H9 (cell line): Measurements from ENCODE around the gene TRANK1. TPM values are rescaled to one million over a fixed set of nuclear protein-coding genes. Genes with fewer than 3 reads are reported as not detected.

Source experiments
- DNase-seq: peaks from one replicate; pipeline ENCODE4 v3.0.0-alpha.2; 2017
- H2AFZ ChIP-seq: one replicate; pipeline ENCODE4 v1.6.1; 2013; ENCODE audit warnings: mild to moderate bottlenecking, low read length, control low read depth, moderate library complexity
- H2AK5ac ChIP-seq: 2 replicates; pipeline ENCODE4 v1.6.1; 2013; ENCODE audit warnings: low read length, control low read depth, mixed read lengths; ENCODE audit not compliant: insufficient read length
- H2BK120ac ChIP-seq: one replicate; pipeline ENCODE4 v1.6.1; 2013; ENCODE audit warnings: low read depth, mild to moderate bottlenecking, low read length, control low read depth, inconsistent platforms; ENCODE audit not compliant: poor library complexity, severe bottlenecking
- H2BK12ac ChIP-seq: 2 replicates; pipeline ENCODE4 v1.6.1; 2013; ENCODE audit warnings: low read length, control low read depth, mixed read lengths, low read depth; ENCODE audit not compliant: insufficient read length
- H2BK15ac ChIP-seq: 2 replicates; pipeline ENCODE4 v1.6.1; 2013; ENCODE audit warnings: low read depth, low read length, control low read depth
- H2BK20ac ChIP-seq: one replicate; pipeline ENCODE4 v1.6.1; 2013; ENCODE audit warnings: low read depth, mild to moderate bottlenecking, low read length, control low read depth, inconsistent platforms; ENCODE audit not compliant: poor library complexity, severe bottlenecking
- H2BK5ac ChIP-seq: 2 replicates; pipeline ENCODE4 v1.6.1; 2013; ENCODE audit warnings: low read length, control low read depth, mixed read lengths; ENCODE audit not compliant: insufficient read length
- H3K14ac ChIP-seq: 2 replicates; pipeline ENCODE4 v1.6.1; 2013; ENCODE audit warnings: low read length, control low read depth; ENCODE audit not compliant: insufficient read depth
- H3K18ac ChIP-seq: 2 replicates; pipeline ENCODE4 v1.6.1; 2013; ENCODE audit warnings: low read depth, mild to moderate bottlenecking, mixed read lengths, low read length, control low read depth; ENCODE audit not compliant: insufficient read length
- H3K23ac ChIP-seq: 2 replicates; pipeline ENCODE4 v1.6.1; 2013; ENCODE audit warnings: low read length, control low read depth, mixed read lengths, low read depth; ENCODE audit not compliant: insufficient read length
- H3K23me2 ChIP-seq: 2 replicates; pipeline ENCODE4 v1.6.1; 2013; ENCODE audit warnings: low read depth, mild to moderate bottlenecking, mixed read lengths, low read length, control low read depth; ENCODE audit not compliant: insufficient read length, poor library complexity, severe bottlenecking
- H3K27ac ChIP-seq: 2 replicates; pipeline ENCODE4 v1.5.1; 2013; ENCODE audit warnings: low read length, control low read depth, mixed read lengths, low read depth; ENCODE audit not compliant: insufficient read length
- H3K27me3 ChIP-seq: 2 replicates; pipeline ENCODE4 v1.6.1; 2013; ENCODE audit warnings: low read length, control low read depth, inconsistent platforms; ENCODE audit not compliant: insufficient read depth
- H3K4ac ChIP-seq: 2 replicates; pipeline ENCODE4 v1.6.1; 2013; ENCODE audit warnings: low read depth, mild to moderate bottlenecking, control low read depth, inconsistent platforms, low read length, moderate library complexity
- H3K4me1 ChIP-seq: 2 replicates; pipeline ENCODE4 v1.6.1; 2013; ENCODE audit warnings: low read length, control low read depth, inconsistent platforms; ENCODE audit not compliant: insufficient read depth
- H3K4me2 ChIP-seq: 2 replicates; pipeline ENCODE4 v1.6.1; 2013; ENCODE audit warnings: low read length, control low read depth, mixed read lengths; ENCODE audit not compliant: insufficient read length, insufficient read depth
- H3K56ac ChIP-seq: 2 replicates; pipeline ENCODE4 v1.6.1; 2013; ENCODE audit warnings: low read depth, mild to moderate bottlenecking, mixed read lengths, low read length, control low read depth; ENCODE audit not compliant: insufficient read length
- H3K79me1 ChIP-seq: 2 replicates; pipeline ENCODE4 v1.6.1; 2013; ENCODE audit warnings: low read depth, mild to moderate bottlenecking, moderate library complexity, low read length, control low read depth, inconsistent platforms; ENCODE audit not compliant: insufficient read depth, poor library complexity, severe bottlenecking
- H3K79me2 ChIP-seq: 2 replicates; pipeline ENCODE4 v1.6.1; 2013; ENCODE audit warnings: low read length, control low read depth, inconsistent platforms; ENCODE audit not compliant: insufficient read depth
- H3K9ac ChIP-seq: 2 replicates; pipeline ENCODE4 v1.6.1; 2013; ENCODE audit warnings: low read length, control low read depth, mixed read lengths; ENCODE audit not compliant: insufficient read length; ENCODE audit errors: extremely low read depth
- H3K9me3 ChIP-seq: one replicate; pipeline ENCODE4 v1.6.1; 2013; ENCODE audit warnings: low read depth, low read length, inconsistent platforms; ENCODE audit not compliant: control insufficient read depth
- H3T11ph ChIP-seq: one replicate; pipeline ENCODE4 v1.6.1; 2013; ENCODE audit warnings: mild to moderate bottlenecking, low read length, control low read depth, inconsistent platforms
- H4K20me1 ChIP-seq: one replicate; pipeline ENCODE4 v1.6.1; 2013; ENCODE audit not compliant: control insufficient read depth, insufficient read length, insufficient read depth
- H4K5ac ChIP-seq: 2 replicates; pipeline ENCODE4 v1.6.1; 2013; ENCODE audit warnings: low read depth, mild to moderate bottlenecking, mixed read lengths, low read length, control low read depth; ENCODE audit not compliant: insufficient read length
- H4K8ac ChIP-seq: replicated peaks from 2 replicates; pipeline ENCODE4 v1.6.1; 2013; ENCODE audit warnings: low read length, control low read depth, mixed read lengths, low read depth; ENCODE audit not compliant: insufficient read length
- H4K91ac ChIP-seq: 2 replicates; pipeline ENCODE4 v1.6.1; 2013; ENCODE audit warnings: low read depth, mild to moderate bottlenecking, moderate library complexity, mixed read lengths, low read length, control low read depth; ENCODE audit not compliant: insufficient read length
- H3K27ac Mint-ChIP-seq, 3 experiments: 2 replicates in 2 of 3; 3 replicates in 1 of 3; pipeline ENCODE4 v1.8.0; 2020 to 2021; ENCODE audit warnings: mixed read lengths in 3 of 3, mild to moderate bottlenecking in 1 of 3, moderate library complexity in 1 of 3
- H3K27me3 Mint-ChIP-seq: 2 replicates; pipeline ENCODE4 v1.8.0; 2021; ENCODE audit warnings: low read depth, mild to moderate bottlenecking, moderate library complexity, mixed read lengths
- H3K36me3 Mint-ChIP-seq, 3 experiments: 2 replicates in 2 of 3; 3 replicates in 1 of 3; pipeline ENCODE4 v1.8.0; 2020 to 2021; ENCODE audit warnings: low read depth in 3 of 3, mixed read lengths in 3 of 3; ENCODE audit not compliant: insufficient read depth in 1 of 3
- H3K4me1 Mint-ChIP-seq, 2 experiments: 2 replicates each; pipeline ENCODE4 v1.8.0; 2020; ENCODE audit warnings: mixed read lengths in 2 of 2
- H3K4me3 Mint-ChIP-seq, 2 experiments: 2 replicates in 1 of 2; 3 replicates in 1 of 2; pipeline ENCODE4 v1.8.0; 2020 to 2021; ENCODE audit warnings: mild to moderate bottlenecking in 2 of 2, mixed read lengths in 2 of 2, moderate library complexity in 1 of 2
- H3K9me3 Mint-ChIP-seq, 2 experiments: 2 replicates in 1 of 2; 3 replicates in 1 of 2; pipeline ENCODE4 v1.8.0; 2020; ENCODE audit warnings: mild to moderate bottlenecking in 2 of 2, mixed read lengths in 2 of 2, moderate library complexity in 1 of 2
- WGBS: extraction: QIAGEN DNeasy Blood & Tissue Kit; methylation state at CpG from one replicate; pipeline ENCODE4 v1.1.7; 2013; ENCODE audit warnings: missing lambda C conversion rate, low lambda C conversion rate, mixed read lengths; ENCODE audit not compliant: insufficient read length; ENCODE audit errors: extremely low coverage; 5-methylcytosine and 5-hydroxymethylcytosine counted together
- total RNA-seq: library from RNA; stranded (reverse); gene quantifications from 2 replicates; pipeline ENCODE4 v1.2.1, GENCODE V29; 2021
- TF ChIP-seq, protein P1 (sequence below): fragments of 200-600 bp; sonication (generic); conservative IDR thresholded peaks from 3 replicates; pipeline ENCODE4 v1.8.0; 2021; ENCODE audit warnings: antibody characterized with exemption, mild to moderate bottlenecking

The TRANK1 gene
- total RNA-seq, 1 experiment from 2014 or later = 5.9 TPM

DNA sequence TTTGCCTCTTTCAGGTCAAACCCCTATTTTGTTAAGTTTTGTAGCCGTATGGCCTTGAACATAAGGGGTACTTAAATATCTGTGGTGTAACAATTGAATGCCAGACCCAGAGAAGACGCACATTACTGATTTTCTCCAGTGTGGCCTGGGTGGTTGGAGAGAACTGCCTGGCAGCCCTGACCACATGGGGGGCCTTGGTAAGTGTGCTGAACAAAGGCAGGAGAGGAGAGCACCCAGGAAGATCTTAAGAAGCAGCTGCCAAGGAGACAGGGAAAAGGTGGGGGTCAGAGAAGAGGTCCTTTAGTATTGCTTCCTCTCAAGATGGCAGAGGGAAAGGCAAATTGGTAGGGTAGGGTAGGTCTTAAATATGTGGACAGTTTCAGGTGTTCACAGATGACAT, 35.7 kb downstream of the TRANK1 start:
- Histone ChIP-seq H3K27ac (no peak overlapping the region), H3K79me2 (no peaks in the 10 kb centered on the region), H3K79me1 (no peaks in the 10 kb centered on the region), H2BK15ac (no peak overlapping the region), H2BK5ac (no peak overlapping the region), H3K14ac (peak overlapping the region; percentile 78), H3K18ac (no peak overlapping the region), H4K8ac (no peak overlapping the region), H2AFZ (no peak overlapping the region), H3K4ac (no peak overlapping the region), H2BK120ac (no peak overlapping the region), H3K9me3 (no peaks in the 10 kb centered on the region), H2BK20ac (no peak overlapping the region), H2AK5ac (no peak overlapping the region), H3K23me2 (no peaks in the 10 kb centered on the region), H3K56ac (no peak overlapping the region), H4K5ac (no peak overlapping the region), H3K4me1 (no peaks in the 10 kb centered on the region; the same call in 1 of the 2 replicates), H2BK12ac (no peak overlapping the region), H3K4me2 (no peak overlapping the region), H3T11ph (no peak overlapping the region), H4K91ac (no peak overlapping the region), H3K9ac (no peak overlapping the region), H4K20me1 (no peaks in the 10 kb centered on the region), H3K27me3 (no peaks in the 10 kb centered on the region), H3K23ac (no peak overlapping the region)
- TF ChIP-seq, protein P1, sequence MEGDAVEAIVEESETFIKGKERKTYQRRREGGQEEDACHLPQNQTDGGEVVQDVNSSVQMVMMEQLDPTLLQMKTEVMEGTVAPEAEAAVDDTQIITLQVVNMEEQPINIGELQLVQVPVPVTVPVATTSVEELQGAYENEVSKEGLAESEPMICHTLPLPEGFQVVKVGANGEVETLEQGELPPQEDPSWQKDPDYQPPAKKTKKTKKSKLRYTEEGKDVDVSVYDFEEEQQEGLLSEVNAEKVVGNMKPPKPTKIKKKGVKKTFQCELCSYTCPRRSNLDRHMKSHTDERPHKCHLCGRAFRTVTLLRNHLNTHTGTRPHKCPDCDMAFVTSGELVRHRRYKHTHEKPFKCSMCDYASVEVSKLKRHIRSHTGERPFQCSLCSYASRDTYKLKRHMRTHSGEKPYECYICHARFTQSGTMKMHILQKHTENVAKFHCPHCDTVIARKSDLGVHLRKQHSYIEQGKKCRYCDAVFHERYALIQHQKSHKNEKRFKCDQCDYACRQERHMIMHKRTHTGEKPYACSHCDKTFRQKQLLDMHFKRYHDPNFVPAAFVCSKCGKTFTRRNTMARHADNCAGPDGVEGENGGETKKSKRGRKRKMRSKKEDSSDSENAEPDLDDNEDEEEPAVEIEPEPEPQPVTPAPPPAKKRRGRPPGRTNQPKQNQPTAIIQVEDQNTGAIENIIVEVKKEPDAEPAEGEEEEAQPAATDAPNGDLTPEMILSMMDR = no peak
- Mint-ChIP-seq H3K4me3 (no peak overlapping the region), H3K36me3 (no peaks in the 10 kb centered on the region), H3K9me3 (no peaks in the 10 kb centered on the region; a peak in 1 of 5 replicates), H3K4me1 (peaks cover 11% of the 10 kb centered on the region in 2 experiments), H3K27ac (peak overlapping the region in 1 of 3 experiments; percentile 14; a peak in 2 of 7 replicates), H3K27me3 (no peaks in the 10 kb centered on the region)
- no CpG with 5 or more reads among the region's 2 CpGs for WGBS
- no peak for DNase-seq
